NCI-H1694 (cell line): Measurements from ENCODE around the gene LRRC3B.

Experiments
- DNase-seq: peaks from one replicate; lab custom pipeline; 2025; lab: John Stamatoyannopoulos, UW

Gene LRRC3B

DNA sequence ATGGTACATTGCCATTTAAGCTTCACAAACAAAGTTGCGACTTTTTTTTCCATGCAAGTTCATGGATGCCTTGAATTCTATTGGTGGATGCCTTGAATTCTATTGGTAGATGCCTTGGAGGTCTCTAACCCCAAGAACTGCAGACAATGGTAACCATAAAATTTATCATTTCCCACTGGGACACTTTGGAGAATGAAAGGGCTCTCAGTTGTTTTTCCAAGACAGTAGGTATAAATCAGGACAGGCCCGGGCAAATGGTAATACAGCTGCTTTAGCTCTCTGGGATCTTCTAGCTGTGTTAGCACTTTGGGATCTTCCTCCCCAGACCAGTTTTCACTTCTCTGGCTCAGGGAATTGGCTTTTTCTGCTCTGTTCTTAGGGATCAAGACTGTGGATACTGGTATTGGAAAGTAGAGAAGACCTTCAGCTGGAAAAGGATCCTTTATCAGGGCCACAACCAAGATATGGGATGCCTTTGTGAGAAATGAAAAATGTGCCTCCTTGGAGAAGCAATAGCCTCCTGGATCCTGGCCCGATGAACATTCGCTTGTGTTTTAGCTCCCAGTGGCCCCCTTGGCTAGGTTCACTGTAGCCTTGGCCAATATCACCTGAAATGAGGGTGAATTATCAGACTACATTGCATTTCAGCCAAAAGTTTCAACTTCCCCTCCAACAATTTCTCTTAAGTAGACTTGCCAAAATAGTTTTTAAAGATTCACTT, 8.3 kb downstream of the LRRC3B start:
- DNase-seq: no peak

DNA sequence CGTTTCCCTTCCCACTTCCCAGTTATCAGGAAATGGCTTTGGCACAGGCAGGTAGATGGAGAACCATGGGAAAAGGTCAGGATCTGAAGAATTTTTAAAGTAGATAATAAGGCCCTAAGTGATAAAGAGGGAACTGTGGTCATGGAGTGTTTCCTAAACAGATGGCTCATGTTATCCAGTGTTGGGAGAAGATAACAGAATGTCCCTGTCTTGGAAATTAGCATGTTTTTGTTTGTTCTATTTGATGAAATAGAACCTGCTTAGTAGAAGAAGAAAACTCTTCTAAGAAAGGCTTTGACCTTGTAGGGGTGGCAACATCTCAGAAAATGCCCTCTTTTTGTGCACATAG, 8.8 kb downstream of the LRRC3B start:
- no peak for DNase-seq

DNA sequence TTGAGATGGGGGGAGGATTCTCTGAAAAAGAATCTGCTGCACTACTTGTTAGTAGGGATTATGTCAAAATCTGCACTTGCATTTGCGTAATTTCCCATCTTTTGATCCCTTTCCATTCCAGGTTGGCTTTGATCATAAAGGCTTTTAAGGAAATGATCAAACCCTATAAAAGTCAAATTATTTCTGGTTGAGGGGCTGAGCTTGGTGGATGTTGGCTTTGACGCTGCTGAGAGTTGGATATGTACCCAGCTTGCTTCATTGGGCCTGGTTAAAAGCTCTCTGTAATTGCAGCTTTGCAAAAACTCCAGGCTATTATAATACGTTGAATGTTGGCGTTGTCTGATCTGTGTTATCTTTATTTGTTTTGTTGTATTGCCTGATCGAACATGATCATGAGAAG, 12.0 kb downstream of the LRRC3B start:
- DNase-seq: no peak

DNA sequence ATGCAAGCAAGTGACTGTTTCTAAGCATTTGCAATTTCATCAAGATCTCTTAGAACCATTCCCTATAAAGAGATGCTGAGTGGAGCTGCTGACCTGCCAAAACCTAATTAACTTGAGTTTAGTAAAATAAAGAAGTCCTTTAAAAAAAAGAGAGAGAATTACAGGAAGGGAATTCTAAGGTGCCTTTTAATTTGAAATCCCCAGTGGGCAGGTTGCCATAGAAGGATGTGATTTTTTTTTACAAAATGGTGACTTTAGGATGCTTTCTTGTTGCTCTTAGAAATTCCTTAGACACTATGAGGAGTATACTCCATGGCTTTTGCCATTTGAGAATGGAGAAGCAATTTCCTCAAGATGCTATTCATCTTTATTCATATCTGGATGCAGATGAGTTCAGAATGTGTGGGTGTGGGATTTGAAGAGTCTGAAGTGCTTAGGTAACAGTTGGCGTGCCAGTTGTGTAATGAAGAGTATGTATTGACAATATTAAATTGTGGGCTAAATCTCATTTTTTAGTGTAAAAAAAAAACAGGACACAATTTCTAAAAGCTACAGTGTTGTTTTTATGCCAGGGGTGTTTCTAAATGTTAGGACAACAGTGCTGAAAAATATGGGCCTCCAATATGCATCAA, 13.6 kb downstream of the LRRC3B start:
- DNase-seq: no peak

DNA sequence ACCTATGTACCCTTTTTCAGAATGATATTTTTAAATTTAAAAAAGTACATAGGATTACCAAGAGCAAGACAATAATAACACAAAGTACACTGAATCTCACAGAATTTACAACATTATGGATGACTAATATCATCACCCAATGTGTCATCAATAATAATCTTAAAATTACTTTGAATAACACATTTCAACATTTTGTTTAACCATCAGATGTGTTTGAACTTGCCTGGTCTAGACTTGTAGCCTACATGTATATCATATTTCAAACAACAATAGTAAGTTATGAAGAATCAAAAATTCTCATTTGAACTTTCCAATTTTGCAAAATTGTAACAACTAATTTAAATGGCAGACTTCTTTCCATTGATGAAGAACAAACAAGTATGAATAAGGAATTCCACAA, 15.1 kb downstream of the LRRC3B start:
- DNase-seq: no peak

DNA sequence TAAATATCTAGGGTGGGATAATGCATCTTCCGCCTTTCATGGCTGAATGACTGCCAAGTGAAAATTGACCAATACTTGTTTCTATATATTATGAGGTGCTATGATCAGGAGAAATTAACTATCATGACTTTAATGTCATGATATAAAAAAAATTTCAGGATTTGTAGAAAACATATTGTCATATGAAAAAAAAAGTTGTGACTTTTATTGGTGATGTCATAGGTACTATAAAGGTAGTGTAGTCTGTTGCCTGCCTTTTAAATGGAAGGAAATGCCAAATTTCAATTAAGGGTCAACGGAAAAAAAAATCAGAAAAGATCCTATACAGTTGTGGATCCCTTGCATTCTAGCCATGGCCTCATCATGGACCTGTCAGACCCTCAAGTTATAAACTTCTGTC, 15.5 kb downstream of the LRRC3B start:
- no peak for DNase-seq

DNA sequence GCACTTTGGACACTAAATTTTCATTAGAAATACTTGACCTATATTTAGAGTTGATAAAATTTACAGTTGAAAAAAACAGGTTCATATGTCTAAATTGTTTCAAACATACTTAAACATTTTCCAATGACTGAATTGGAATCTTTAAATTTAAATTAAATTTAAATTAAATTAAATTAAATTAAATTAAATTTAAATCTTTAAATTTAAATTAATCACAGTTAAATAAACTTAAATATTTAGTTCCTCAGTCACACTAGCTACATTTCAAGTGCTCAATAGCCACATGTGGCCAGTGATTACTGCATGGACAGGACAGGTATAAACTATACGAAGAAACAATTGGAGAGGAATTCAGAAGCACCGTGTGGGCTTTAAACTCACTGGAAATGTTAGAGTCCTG, 16.8 kb downstream of the LRRC3B start:
- no peak for DNase-seq

DNA sequence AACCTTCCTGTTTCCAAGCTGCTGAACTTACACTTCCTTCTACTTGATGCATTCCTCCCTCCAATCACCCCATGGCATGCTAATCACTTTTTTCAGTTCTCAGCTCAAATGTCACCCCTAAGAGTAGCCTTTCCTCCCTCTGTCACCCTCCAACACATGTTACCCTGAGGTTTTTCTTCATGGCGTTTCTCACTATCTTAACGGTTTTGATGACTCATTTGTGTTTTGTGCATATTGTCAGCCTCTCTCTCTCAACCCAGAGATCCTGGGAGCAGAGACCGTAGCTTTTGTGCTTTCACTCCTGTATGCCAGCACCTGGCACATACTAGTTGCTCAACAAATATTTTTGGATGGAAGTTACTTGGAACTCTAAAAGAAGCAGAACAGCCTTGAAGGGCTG, 24.5 kb downstream of the LRRC3B start:
- DNase-seq: no peak

DNA sequence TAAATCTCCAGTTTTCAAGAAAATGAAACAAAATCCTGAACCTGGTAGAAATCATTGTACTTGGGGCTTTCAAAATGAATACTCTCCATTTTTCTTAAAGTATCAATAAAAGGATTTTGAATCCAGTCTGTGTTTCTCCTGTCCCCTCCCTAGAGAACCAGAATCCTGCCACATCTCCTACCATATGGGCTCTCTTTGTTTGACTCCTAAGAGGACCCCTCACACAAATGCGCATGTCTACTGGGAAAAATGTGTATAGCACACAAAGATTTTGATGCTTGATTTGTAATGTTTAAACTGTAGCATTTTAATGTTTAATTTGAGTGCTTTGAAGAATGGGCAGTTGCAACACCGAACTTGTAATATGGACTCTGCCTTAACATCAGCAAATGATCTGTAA, 25.9 kb downstream of the LRRC3B start:
- no peak for DNase-seq

DNA sequence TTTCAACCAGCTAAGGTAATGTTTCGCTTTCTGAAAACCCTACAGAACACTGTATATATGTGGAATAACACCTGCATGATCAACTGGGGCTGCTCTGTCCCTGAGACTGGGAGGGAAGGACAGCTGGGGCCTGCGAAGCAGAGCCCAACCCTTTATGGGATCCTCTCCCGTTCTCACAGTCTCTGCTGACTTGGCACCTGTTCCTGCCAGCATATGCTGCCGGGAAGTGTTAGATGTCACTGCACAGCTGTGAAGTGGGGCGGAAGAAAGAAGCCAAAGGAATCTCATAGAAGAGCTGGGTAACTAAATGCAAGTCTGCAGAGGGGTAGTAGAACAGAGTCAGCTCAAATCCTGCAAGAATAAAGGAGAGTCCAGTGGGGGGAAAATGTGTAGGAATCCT, 29.6 kb downstream of the LRRC3B start:
- DNase-seq: no peak

DNA sequence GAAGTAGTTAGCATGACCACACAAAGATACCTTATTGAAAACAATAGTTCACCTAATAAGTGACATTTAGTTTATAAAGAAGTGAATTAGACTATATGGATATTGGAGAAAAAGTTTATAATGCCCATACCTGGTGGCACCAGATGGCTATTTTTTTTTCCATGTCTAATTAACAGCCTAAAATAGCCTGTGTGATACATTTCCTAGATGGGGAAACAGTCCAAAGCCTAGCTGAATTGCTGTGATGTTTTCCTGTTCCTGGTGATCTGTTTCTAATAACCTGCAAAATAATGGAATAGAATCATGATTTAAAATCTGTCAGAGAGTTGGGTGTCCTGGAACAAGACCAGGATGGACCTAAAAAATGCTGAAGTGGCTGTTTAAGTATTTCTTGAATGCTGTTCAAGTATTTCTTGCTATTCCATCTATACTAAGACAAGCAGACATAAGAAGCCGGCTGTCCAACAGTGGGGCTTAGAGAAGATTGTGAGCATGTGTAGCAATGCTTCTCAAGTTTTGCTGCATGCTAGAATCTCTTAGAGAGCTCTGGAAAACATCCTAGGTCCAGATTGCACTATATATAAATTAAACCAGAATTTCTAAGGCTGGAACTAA, 31.3 kb downstream of the LRRC3B start:
- DNase-seq: no peak

DNA sequence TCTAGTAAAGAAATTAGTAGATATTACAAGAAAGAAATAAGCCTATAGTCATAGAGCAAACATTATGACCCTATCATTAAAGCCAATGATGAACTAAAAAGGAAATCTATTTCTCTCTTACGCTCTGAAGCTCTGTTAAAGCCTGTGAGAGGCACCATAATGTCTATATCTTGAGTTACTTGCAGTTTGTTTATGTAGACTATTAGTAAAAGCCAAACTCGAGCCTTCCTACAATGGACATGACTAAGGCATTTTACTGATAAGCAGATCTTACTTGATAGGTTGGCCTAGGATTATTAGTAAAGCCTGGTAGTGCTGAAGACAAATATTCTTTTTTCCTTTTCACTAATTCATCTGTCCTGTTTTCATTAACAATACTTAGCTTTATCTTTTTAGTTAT, 32.7 kb downstream of the LRRC3B start:
- DNase-seq: no peak

DNA sequence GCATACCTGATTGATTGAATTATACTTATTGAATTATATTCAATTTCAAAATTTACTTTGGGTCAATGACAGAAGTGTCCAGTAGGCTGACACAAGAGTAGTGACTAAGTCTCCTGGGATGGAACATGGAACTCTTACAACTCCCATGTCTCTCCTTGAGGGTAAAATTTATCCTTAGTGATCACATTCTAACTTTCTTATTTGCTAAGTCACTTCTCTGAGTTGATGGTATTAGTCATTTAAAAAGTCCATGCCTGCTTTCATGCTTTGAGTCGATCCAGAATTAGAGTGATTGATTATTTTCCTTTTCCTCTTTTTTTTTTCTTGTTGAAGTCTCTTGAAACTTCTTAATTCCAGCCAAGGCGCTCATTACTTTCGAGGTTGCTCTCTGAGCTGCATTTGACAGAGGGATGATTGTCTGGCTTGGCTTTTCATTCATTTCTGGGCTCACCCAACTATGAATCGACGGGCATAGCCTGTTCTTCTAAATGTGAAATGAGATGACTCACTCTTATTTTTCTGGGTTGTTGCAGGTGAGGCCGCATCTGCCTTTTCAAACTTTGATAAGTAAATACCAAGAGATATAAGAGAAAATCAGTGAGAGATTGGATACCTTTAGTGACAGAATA, 34.9 kb downstream of the LRRC3B start:
- DNase-seq: no peak

DNA sequence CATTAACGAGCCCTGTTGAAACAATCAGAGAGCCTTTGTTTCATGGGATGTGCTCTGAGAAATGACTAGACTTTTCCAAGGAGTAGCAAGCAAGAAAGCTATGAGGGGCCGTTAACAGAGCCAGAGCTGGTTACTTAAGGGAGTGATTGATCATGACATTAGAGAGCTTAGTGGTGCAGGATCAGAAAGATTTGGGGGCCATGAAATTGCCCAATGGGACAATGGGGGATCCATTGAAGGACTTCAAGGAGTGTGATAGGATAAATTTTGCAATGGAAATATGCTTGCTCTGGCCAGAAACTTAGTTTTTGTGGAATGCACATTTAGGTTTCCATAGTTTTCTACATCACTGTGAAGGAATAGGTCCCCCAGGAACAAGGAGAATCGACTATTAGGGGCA, 45.6 kb downstream of the LRRC3B start:
- DNase-seq: no peak

DNA sequence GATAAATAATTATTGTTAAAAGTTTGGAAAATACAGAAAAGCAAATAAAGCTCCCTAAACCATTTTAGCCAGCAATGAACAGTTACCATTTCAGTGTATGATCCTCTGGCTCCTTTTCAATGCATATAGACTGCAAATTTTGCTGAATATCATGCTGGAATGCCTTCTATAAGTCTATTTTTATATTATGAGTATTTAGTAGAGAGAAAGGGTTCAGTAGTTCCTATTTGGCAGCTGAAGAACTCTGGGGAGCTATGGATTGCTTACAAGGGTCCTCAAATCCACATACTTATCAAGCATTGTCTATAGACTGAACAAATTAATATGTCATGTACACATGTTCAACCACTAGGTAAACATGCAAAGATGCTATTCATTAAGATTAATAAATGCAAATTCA, 46.1 kb downstream of the LRRC3B start:
- DNase-seq: no peak

DNA sequence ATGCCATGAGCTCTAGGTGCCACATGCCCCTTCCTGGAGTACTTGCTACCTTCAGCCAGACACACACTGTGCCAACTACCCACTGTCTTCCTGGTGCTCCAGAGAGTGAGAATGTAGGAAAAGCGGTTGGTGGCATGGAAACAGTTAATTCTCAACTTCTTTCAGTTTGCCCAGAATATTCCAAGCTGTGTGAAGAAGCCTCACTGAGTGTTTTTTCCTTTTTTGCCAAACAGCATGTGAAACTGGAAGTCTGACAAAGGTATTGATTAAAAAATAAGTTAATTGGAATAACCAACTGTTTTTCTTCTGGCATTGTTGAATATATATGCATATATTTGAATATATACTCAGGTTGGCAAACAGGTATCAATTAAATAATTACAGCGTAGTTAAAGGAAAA, 52.8 kb downstream of the LRRC3B start:
- no peak for DNase-seq

DNA sequence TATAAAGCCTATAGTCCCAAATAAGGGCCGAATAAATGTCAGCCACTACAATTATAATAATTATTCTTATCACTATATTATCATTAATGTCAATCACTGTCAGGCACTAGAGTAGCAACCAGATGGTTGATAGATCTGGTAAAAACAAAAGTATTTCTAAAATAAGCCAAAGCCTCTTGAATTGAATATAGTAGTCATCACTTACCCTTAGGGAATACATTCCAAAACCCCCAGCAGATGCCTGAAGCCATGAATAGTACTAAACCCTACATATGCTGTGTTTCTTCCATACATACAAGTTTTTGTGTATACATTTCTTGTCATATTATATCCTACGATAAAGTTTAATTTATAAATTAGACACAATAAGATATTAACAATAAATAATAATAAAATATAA, 59.1 kb downstream of the LRRC3B start:
- no peak for DNase-seq

DNA sequence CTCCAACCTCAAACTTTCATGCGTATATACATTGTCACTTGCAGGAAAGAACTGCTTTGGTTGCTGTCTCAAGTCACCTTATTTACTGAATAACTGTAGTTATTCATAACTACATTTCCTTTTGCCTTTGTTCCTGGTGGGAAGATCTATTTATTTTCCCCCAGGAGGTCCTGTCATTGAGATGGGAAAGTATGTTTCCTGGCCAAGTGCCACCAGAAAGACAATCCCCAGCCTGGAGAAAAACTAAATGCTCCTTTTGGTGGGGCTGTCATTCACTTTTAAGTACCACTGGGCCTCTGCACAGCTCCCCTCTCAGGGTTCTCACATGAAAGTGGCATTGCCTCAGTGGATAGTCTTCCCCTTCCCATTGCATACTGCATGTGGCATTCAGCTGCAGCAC, 59.8 kb downstream of the LRRC3B start:
- no peak for DNase-seq

DNA sequence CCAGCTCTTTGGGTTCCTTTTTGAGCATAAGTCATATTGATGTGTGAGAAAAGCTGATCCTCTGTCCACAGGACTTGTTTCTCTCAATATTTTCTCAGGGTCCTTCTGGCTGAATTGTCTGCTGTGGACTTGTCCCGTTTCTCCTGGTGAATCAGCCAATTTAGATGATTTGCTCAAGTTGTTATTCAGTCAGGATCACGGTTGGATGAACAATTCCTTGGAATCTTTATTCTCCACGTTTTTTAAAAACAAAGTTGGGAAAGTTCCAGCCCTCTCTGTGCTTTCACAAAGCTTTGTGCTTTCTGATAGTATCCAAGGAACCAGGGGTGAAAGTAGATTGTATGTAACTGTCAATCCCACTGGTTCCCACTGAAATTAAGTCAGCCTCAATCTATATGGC, 61.3 kb downstream of the LRRC3B start:
- no peak for DNase-seq

DNA sequence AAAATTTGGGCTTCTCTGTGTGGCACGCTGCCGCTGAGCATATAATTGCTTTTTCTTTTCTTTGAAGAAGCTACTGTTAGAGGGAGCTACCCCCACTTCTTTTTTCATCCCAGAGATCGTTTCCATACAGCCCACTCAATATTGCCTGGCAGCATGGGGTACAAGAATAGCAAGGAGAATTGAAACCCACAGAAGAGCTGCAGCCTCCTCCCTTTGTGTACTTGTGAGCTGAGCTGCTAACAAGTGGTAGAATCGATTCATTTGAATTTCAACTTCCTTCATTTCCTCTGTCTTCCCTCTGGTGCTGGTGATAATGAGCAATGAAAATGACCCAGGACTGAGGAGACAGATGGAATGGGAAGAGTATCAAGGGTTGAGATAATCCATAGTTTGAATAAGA, 64.9 kb downstream of the LRRC3B start:
- DNase-seq: no peak

DNA sequence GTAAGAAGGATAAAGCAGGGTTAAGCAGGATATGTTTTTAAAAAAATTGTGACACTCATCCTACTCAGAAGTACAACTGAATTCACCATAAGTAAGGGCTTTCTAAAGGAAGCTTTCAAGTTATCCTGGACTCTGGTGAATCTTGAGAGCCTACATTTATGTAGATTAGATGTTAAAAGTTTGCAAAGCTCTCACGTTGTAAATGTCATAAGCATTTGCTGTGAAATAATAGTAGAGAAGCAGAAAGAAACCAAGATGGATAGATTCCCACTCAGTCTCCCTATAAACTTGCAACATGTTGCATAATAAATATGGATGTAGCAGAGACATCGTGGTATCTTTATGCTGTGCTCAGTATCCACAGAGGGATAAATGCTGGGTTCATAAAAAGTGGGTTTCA, 77.0 kb downstream of the LRRC3B start:
- no peak for DNase-seq

DNA sequence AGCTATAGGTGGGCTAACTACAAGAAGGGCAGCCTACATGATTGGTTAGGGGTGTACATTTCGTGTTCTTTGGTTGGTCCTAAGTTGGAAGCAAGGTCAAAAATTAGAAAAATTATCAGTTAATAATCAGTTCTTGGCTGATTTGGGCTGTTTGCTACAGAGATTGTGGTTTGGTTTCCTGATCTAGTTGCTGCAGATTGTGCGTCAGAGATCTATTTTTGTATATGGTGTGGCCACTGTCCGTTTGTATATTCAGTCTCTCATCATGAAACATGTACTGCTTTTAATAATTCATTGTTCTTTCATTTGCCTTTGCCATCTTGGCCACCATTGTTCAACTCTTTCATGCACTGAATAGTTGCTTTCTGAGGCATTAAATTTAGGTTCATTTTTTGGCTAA, 80.9 kb downstream of the LRRC3B start:
- DNase-seq: no peak

DNA sequence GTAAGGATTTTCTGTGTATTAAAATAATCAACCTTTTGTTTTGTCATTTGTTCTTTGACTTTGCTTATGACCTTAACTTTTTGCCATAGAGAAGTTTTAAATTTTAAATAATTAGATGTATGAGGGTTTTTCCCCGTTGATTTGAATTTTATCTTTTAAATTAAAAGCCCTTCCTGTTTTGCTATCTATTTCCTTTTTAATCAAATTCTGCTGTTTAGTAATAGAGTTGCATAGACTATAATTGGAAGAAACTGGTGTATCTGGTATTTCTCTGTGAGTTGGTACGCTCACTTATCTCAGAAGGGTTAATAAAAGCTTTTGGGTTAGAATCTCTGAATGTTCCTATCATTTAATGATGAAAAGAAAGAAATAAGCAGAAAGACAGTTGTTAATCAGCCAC, 82.2 kb downstream of the LRRC3B start:
- no peak for DNase-seq
